Frontal cortex (tissue), 4 donors: ENCODE results near the gene GREM2. TPM values are rescaled to one million over a fixed set of nuclear protein-coding genes. Genes with fewer than 3 reads are reported as not detected.

ENCODE experiments used
- DNase-seq, 2 donors: peaks; one replicate each; pipeline ENCODE4 v3.0.0; 2012; ENCODE audit warnings: low spot score in 2 of 2
- FAIRE-seq: peaks from 2 replicates; lab custom pipeline; 2012; peaks lifted over from hg19 to GRCh38; lab: Jason Lieb, UNC
- small RNA-seq: library from RNA; depleted of rRNA; stranded (forward); fragments of <200 nt; gene quantifications from one replicate; pipeline ENCODE3, GENCODE V24; 2014
- total RNA-seq: library from RNA; depleted of rRNA; stranded (reverse); fragments of >200 nt; gene quantifications from one replicate; pipeline ENCODE4 v1.2.3, GENCODE V29; 2014
- donor health status: control.
- donor health status: control.
- donor health status: control.

GREM2 gene
- total RNA-seq, 1 donor from 2014 or later: 14.7 TPM

DNA sequence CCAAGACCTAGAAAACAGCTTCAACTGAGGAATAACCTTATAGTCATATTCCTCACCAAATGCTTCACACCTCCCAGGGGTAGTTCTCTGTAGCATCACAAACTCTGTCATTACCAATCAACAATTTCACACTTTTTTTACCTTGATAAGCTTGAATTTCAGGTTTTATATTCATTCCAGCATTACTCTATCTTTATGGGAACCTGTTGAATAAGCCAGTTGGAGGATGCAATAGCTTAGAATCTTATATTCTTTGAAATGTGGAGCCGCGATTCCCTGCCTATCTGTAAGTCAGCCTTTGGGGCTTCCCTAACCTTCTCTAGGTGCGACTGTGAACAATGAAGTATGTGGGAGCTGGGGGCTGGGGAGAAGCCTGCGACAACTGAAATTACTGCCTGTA lies 145.4 kb downstream of the GREM2 start:
- DNase-seq (no peak), FAIRE-seq (no peak)

DNA sequence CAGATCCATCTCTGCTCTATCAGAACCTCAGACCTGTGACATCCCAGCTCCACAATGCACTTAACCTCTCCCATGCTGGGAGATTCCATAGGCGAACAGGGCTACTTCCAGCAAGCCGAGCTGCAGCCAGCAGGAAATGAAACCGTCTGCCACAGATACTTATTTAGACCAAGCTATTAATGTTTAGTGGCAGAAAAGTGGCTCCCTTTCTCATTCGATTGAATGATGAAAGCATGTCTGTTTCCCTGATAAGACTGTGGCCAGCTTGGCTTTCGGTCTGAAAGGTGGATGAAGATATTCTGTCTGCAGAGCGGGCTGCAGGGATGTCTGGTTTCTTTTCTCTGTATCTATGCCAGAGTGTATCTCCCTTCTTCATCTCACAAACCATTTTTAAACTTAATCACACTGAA lies 146.4 kb downstream of the GREM2 start:
- FAIRE-seq (no peak), DNase-seq (no peak)

DNA sequence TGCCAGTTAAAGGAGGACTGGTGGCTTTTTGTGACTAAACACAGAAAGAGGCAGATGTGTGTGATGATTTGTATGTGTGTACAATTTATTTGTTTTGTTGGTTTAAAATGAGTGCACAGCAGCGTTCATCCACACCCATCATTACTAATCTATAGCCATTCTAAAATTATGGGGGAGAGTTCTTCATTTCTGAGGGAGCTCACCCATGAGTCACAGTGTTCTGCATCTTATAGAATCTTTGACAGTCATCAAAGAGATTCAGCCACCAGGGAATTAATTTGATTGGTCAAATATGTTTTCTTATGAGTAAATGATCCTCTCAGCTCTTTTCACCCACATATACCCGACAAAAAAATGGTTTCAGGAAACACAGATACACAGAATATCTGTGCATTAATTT lies 147.9 kb downstream of the GREM2 start:
- FAIRE-seq (no peak), DNase-seq (no peak)

DNA sequence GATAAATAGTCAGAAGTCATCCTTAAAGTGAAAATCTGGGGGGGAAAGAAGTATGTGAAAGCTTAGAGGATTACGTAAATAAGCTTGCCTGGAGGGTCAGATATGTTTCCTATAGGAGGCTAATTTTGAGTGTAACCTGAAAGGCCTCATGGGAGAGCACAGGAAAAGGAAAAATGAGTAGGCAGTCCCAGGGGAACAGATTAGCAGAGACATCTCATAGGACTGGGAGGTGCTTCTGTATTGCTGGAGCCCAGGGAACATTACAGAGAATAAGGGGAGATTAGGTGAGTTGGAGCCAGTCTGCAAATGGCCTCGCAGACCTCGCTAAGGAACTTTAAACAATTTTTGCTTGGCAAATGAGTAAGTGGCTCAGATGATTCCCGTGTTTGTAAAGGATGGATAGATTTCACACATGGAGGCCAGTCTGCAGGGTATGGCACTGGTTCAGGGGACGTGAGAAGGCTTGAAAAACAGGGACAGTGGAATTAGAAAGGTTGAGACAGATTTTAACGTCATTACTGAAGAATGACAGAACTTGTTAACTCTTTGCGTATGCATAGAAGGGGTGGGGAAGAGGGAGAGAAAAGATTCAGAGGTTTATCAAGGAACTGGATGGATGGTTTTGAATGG lies 149.1 kb downstream of the GREM2 start:
- no peak for DNase-seq
- no peak for FAIRE-seq

DNA sequence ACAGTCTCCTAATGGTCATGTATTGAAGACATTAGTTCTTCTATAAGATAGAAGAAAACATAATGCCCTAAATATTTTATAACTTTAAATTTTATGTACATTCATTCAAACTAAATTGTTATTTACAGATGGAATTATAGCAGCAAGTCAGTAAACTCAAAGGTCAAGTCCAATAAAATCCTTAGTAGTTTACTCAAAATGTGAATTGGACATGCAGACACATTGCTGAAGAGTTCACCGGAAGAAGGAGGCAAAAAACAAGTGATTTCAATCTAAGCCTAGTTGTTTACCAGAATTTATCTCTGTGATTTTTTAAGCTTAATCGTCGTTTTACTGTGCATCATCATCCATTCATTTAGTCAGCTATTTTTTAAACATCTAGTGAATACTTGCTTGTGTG lies 149.7 kb downstream of the GREM2 start:
- FAIRE-seq: no peak
- no peak for DNase-seq

DNA sequence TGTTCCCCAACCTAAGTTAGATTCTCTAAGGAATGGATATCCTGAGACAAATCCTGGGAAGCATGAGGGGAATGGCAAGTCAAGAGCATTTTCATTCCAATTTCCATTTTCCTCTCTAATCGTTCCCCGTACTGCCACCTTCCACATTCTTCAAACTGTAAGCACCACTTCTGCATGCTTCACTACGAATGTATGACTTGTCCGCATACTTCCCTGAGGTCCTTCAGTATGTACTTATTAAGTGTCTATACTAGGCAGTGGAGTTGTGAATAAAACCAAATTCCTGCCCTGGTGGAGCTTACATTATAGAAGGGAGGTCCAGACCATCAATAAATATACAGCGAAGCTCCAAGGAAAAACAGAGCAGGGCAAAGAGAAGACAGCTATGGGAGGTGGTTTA lies 154.8 kb downstream of the GREM2 start:
- no peak for FAIRE-seq

DNA sequence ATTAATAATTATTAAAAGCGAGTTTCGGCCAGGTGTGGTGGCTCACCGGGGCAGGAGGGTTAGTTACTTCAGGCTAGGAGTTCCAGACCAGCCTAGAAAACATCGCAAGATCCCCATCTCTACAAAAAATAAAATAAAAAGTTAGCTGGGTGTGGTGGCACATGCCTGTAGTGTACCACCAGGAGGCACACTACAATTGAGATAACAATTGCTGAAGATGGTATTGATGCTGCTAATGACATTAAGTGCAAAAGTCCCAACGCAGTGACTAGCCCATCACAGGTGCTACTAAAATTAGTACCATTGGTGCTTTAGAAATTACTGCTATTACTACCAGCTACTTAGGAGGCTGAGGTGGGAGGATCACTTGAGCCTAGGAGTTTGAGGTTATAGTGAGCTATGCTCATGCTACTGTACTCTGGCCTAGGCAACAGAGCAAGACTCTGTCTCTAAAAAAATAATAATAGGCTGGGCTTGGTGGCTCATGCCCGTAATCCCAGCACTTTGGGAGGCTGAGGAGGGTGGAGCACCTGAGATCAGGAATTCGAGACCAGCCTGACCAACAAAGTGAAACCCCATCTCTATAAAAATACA lies 156.6 kb downstream of the GREM2 start:
- no peak for FAIRE-seq

More for the DNA sequence above, 154.8 kb downstream of the GREM2 start:
- DNase-seq: no peak

DNA sequence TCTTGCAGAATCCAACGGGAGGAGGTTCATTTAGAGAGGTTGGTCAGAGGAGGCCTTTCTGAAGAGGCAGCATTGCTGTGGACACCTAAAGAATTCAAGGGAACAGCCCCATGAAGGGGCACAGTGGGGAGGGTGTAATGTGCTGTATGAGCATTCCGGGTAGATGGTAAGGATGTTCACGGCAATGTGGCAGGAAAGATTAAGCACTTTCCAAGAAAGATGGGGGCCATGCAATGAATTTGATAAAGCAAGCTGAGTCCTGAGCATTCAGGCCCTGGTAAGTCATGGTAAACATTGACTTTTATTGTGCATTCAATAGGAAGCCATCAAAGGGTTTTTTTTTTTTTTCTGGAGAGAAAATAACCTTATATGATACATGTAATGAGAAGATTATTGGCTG lies 166.6 kb downstream of the GREM2 start:
- DNase-seq (no peak), FAIRE-seq (no peak)

More for the DNA sequence above, 156.6 kb downstream of the GREM2 start:
- no peak for DNase-seq

DNA sequence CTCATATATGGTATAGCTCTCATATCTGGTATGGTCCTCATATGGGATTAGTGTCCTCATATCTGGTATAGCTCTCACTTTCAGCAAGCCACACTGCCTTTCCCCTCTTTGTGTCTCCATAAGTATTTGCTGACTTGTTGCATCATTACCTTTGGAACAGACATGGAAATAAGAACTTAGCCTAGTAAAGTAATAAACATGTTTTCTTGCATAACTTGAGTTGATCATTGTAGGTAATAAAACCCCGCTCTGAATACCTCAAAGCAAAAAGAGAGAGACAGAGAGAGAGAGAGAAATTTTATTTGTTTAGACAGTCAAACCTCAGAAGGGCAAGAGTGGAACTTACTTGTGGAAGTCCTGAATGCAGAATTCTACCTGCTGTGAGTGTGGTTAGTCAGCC lies 170.3 kb downstream of the GREM2 start:
- FAIRE-seq: no peak
- DNase-seq: no peak

Small RNAs within 50 kb of the gene (small RNA-seq; reads per million reads assigned to genes)
- gene RNU5F-8P: not detected
